ENCODE measurements around the gene NLRP5. TPM values are rescaled to one million over a fixed set of nuclear protein-coding genes. Genes with fewer than 3 reads are reported as not detected.
"Not testable (repeated sequence)": the region's sequence is repeated elsewhere in the genome, so short reads cannot be mapped to it uniquely, and the experiment has no call there.

The NLRP5 gene
- total RNA-seq, 2 experiments from 2014 or later, result not detected

- Mint-ChIP-seq H3K4me1 (ENCODE audit: low read depth) (peaks cover 8% of the 10 kb centered on the region), H3K36me3 (ENCODE audit: low read depth) (peaks cover 33% of the 10 kb centered on the region), H3K27me3 (ENCODE audit: low read depth) (no peaks in the 10 kb centered on the region), H3K9me3 (peaks cover 5% of the 10 kb centered on the region), H3K4me3 (no peak overlapping the region), H3K27ac (no peak overlapping the region)
- intact Hi-C loops (cut with micrococcal nuclease), result no loop called here
- no peak for DNase-seq
- CTCF ChIA-PET, result no interaction called here
Measured at GRCh38 chr19:56092685-56093631, 106.4 kb downstream of the NLRP5 start.

GRCh38 chr19:56094449-56094848 is 107.9 kb downstream of the NLRP5 start:
- CTCF ChIA-PET, result no interaction called here
- Mint-ChIP-seq H3K4me1 (ENCODE audit: low read depth) (peaks cover 8% of the 10 kb centered on the region), H3K9me3 (peaks cover 5% of the 10 kb centered on the region), H3K4me3 (no peak overlapping the region), H3K36me3 (ENCODE audit: low read depth) (peaks cover 31% of the 10 kb centered on the region), H3K27me3 (ENCODE audit: low read depth) (no peaks in the 10 kb centered on the region), H3K27ac (no peak overlapping the region)
- intact Hi-C loops (cut with micrococcal nuclease), result no loop called here
- DNase-seq, result no peak

- CTCF ChIA-PET, result interaction anchor here (1.9 kb wide), 1 partner anchor 8 kb away, joined by 9 read pairs; no protein-coding TSS in a partner anchor
- no peak for DNase-seq
Measured at GRCh38 chr19:56096665-56097064, 110.1 kb downstream of the NLRP5 start.

GRCh38 chr19:56097306-56097705 is 110.7 kb downstream of the NLRP5 start:
- no peaks in the 10 kb centered on the region for H3K27me3 Mint-ChIP-seq (ENCODE audit: low read depth)
- no peak for DNase-seq
- no peak overlapping the region for H3K4me3 Mint-ChIP-seq
- H3K27ac Mint-ChIP-seq, result no peak overlapping the region
- H3K36me3 Mint-ChIP-seq (ENCODE audit: low read depth), result peaks cover 25% of the 10 kb centered on the region
- CTCF ChIA-PET, result no interaction called here
- H3K4me1 Mint-ChIP-seq (ENCODE audit: low read depth), result peaks cover 6% of the 10 kb centered on the region
- H3K9me3 Mint-ChIP-seq, result peaks cover 5% of the 10 kb centered on the region
- intact Hi-C loops (cut with micrococcal nuclease), result no loop called here

More at GRCh38 chr19:56096665-56097064, 110.1 kb downstream of the NLRP5 start:
- H3K4me1 Mint-ChIP-seq (ENCODE audit: low read depth), result peaks cover 8% of the 10 kb centered on the region
- intact Hi-C loops (cut with micrococcal nuclease), result no loop called here
- H3K9me3 Mint-ChIP-seq, result peaks cover 5% of the 10 kb centered on the region
- H3K4me3 Mint-ChIP-seq, result no peak overlapping the region
- no peaks in the 10 kb centered on the region for H3K27me3 Mint-ChIP-seq (ENCODE audit: low read depth)
- H3K27ac Mint-ChIP-seq, result no peak overlapping the region
- peaks cover 25% of the 10 kb centered on the region for H3K36me3 Mint-ChIP-seq (ENCODE audit: low read depth)

GRCh38 chr19:56097776-56098175 is 111.2 kb downstream of the NLRP5 start:
- CTCF ChIA-PET, result no interaction called here
- intact Hi-C loops (cut with micrococcal nuclease), result no loop called here
- no peak for DNase-seq
- no peak overlapping the region for H3K4me3 Mint-ChIP-seq
- H3K27me3 Mint-ChIP-seq (ENCODE audit: low read depth), result no peaks in the 10 kb centered on the region
- H3K4me1 Mint-ChIP-seq (ENCODE audit: low read depth), result peaks cover 6% of the 10 kb centered on the region
- peaks cover 23% of the 10 kb centered on the region for H3K36me3 Mint-ChIP-seq (ENCODE audit: low read depth)
- H3K9me3 Mint-ChIP-seq, result peaks cover 3% of the 10 kb centered on the region
- no peak overlapping the region for H3K27ac Mint-ChIP-seq

GRCh38 chr19:56098237-56098636 is 111.7 kb downstream of the NLRP5 start:
- H3K4me3 Mint-ChIP-seq, CTCF ChIA-PET: not testable (repeated sequence)

GRCh38 chr19:56098731-56099568 is 112.4 kb downstream of the NLRP5 start:
- intact Hi-C loops (cut with micrococcal nuclease), result no loop called here
- H3K36me3 Mint-ChIP-seq (ENCODE audit: low read depth), result peaks cover 16% of the 10 kb centered on the region
- CTCF ChIA-PET, result no interaction called here
- no peaks in the 10 kb centered on the region for H3K4me1 Mint-ChIP-seq (ENCODE audit: low read depth)
- no peak overlapping the region for H3K4me3 Mint-ChIP-seq
- no peaks in the 10 kb centered on the region for H3K27me3 Mint-ChIP-seq (ENCODE audit: low read depth)
- no peaks in the 10 kb centered on the region for H3K9me3 Mint-ChIP-seq
- DNase-seq, result no peak
- H3K27ac Mint-ChIP-seq, result no peak overlapping the region

More at GRCh38 chr19:56098237-56098636, 111.7 kb downstream of the NLRP5 start:
- H3K27ac Mint-ChIP-seq; H3K4me1 Mint-ChIP-seq (ENCODE audit: low read depth); intact Hi-C loops (cut with micrococcal nuclease); H3K9me3 Mint-ChIP-seq; H3K27me3 Mint-ChIP-seq (ENCODE audit: low read depth); DNase-seq: not testable (repeated sequence)
- H3K36me3 Mint-ChIP-seq (ENCODE audit: low read depth), result peaks cover 19% of the 10 kb centered on the region

GRCh38 chr19:56099638-56100539 is 113.3 kb downstream of the NLRP5 start:
- CTCF ChIA-PET, result no interaction called here
- intact Hi-C loops (cut with micrococcal nuclease), result no loop called here
- H3K27ac Mint-ChIP-seq, result no peak overlapping the region
- peaks cover 10% of the 10 kb centered on the region for H3K36me3 Mint-ChIP-seq (ENCODE audit: low read depth)
- no peak overlapping the region for H3K4me3 Mint-ChIP-seq
- H3K27me3 Mint-ChIP-seq (ENCODE audit: low read depth), result no peaks in the 10 kb centered on the region
- H3K4me1 Mint-ChIP-seq (ENCODE audit: low read depth), result peaks cover 4% of the 10 kb centered on the region
- no peak for DNase-seq
- H3K9me3 Mint-ChIP-seq, result no peaks in the 10 kb centered on the region

- intact Hi-C loops (cut with micrococcal nuclease), result no loop called here
- CTCF ChIA-PET, result no interaction called here
- no peaks in the 10 kb centered on the region for H3K9me3 Mint-ChIP-seq
- peaks cover 13% of the 10 kb centered on the region for H3K4me1 Mint-ChIP-seq (ENCODE audit: low read depth)
- H3K4me3 Mint-ChIP-seq, result no peak overlapping the region
- H3K36me3 Mint-ChIP-seq (ENCODE audit: low read depth), result peaks cover 5% of the 10 kb centered on the region
- DNase-seq, result no peak
- H3K27me3 Mint-ChIP-seq (ENCODE audit: low read depth), result no peaks in the 10 kb centered on the region
- H3K27ac Mint-ChIP-seq, result no peak overlapping the region
Measured at GRCh38 chr19:56101095-56101494, 114.5 kb downstream of the NLRP5 start.

GRCh38 chr19:56101746-56102535 is 115.4 kb downstream of the NLRP5 start:
- Mint-ChIP-seq H3K36me3 (ENCODE audit: low read depth) (peaks cover 10% of the 10 kb centered on the region), H3K9me3 (no peaks in the 10 kb centered on the region), H3K4me1 (ENCODE audit: low read depth) (peaks cover 22% of the 10 kb centered on the region), H3K27me3 (ENCODE audit: low read depth) (no peaks in the 10 kb centered on the region), H3K4me3 (no peak overlapping the region), H3K27ac (no peak overlapping the region)
- no peak for DNase-seq
- CTCF ChIA-PET, result interaction anchor here (1.1 kb wide), 1 partner anchor 151 kb away, joined by 3 read pairs; no protein-coding TSS in a partner anchor
- intact Hi-C loops (cut with micrococcal nuclease), result no loop called here

- Mint-ChIP-seq H3K9me3 (no peaks in the 10 kb centered on the region), H3K4me3 (no peak overlapping the region), H3K27ac (no peak overlapping the region), H3K4me1 (ENCODE audit: low read depth) (peaks cover 29% of the 10 kb centered on the region), H3K27me3 (ENCODE audit: low read depth) (no peaks in the 10 kb centered on the region), H3K36me3 (ENCODE audit: low read depth) (peaks cover 10% of the 10 kb centered on the region)
- DNase-seq, result no peak
- CTCF ChIA-PET, result no interaction called here
- intact Hi-C loops (cut with micrococcal nuclease), result no loop called here
Measured at GRCh38 chr19:56103027-56103614, 116.5 kb downstream of the NLRP5 start.

Measured in activated naive CD4-positive, alpha-beta T cell treated with anti-CD3 and anti-CD28 coated beads for 36 hours (primary cell).